ENCODE measurements around the gene TMCC3.

TMCC3 gene

DNA sequence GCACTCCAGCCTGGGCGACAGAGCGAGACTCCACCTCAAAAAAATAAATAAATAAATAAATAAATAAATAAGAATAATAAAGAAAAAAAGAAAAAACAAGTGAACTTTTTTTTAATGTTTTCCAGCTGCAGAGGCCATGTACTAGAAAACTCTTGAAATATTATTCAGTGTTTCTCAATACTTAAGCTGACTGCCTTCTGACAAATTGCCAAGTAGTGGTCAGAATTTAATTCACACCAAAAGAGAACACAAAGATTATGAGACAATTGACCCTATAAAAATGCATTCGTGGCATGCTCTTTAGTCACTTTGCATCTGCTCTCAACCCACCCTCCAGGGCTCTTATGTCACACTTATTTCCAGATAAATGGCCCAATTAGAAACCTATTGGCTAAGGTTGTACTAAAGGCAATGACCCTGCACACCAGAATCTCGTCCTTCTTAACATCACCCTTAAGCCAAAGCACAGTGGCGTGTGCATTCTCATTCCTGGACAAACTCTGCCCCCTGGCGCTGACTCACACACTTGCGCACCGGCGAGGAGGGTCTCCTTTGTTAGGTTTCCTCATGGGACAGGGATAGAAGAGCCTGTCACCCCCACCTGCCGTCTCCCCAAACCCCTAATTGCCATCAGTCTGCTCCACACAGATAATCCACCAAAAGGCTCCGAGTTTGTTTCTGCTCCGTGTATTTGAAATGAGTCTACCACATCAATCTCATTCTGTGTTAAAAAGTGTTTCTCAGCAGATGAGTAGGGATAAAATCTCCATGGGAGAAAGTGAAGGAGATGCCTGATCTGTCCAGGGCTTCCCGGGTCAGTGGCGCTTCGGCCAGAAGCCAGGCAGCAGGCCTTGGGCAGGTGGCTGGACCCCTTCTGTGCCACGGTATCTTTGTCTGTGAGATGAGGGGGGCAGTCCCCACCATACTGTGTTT, 117.6 kb downstream of the TMCC3 start:
- H3K36me3 ChIP-seq (ENCODE audit: control insufficient read depth, insufficient read depth, low read length): no peaks in the 10 kb centered on the region
- TF ChIP-seq, protein P1, sequence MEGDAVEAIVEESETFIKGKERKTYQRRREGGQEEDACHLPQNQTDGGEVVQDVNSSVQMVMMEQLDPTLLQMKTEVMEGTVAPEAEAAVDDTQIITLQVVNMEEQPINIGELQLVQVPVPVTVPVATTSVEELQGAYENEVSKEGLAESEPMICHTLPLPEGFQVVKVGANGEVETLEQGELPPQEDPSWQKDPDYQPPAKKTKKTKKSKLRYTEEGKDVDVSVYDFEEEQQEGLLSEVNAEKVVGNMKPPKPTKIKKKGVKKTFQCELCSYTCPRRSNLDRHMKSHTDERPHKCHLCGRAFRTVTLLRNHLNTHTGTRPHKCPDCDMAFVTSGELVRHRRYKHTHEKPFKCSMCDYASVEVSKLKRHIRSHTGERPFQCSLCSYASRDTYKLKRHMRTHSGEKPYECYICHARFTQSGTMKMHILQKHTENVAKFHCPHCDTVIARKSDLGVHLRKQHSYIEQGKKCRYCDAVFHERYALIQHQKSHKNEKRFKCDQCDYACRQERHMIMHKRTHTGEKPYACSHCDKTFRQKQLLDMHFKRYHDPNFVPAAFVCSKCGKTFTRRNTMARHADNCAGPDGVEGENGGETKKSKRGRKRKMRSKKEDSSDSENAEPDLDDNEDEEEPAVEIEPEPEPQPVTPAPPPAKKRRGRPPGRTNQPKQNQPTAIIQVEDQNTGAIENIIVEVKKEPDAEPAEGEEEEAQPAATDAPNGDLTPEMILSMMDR (IDR thresholded peaks at IDR 0.05; ENCODE audit: insufficient read depth, low read length, poor library complexity, severe bottlenecking): peak; percentile 76
- H3K27me3 ChIP-seq (replicated peaks; ENCODE audit: control insufficient read depth, insufficient read depth, low read length): no peaks in the 10 kb centered on the region
- peak; percentile 55 for DNase-seq (ENCODE audit: extremely low read depth, insufficient read length)
- H3K4me3 ChIP-seq (replicated peaks; ENCODE audit: low read depth, low read length): no peak overlapping the region

DNA sequence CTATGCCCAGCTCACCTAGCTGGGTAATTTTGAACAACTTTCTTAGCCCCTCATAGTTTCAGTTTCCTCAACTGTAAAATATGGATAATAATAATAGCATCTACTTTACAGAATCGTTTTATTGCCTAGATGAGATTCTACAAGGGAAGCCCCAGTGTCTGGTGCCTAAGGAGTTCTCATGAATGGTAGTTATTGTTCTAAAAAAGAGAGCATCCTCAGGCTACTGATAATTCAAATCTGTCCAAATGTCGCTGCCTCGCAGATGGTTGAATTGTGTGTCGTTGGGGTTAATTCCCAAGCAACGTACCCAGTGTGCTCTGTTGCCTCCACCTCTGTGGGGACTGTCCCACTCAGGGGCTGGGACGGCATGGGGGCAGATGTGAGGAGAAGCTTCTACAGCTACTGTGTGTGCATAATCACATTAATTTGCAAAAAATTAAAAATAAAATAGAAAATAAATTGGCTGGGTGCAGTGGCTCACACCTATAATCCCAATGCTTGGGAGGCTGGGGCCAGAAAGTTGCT, 119.1 kb downstream of the TMCC3 start:
- H3K36me3 ChIP-seq (ENCODE audit: control insufficient read depth, insufficient read depth, low read length): no peaks in the 10 kb centered on the region
- TF ChIP-seq, protein P1 (IDR thresholded peaks at IDR 0.05; ENCODE audit: insufficient read depth, low read length, poor library complexity, severe bottlenecking): no peak
- H3K27me3 ChIP-seq (replicated peaks; ENCODE audit: control insufficient read depth, insufficient read depth, low read length): no peaks in the 10 kb centered on the region
- no peak for DNase-seq (ENCODE audit: extremely low read depth, insufficient read length)
- no peak overlapping the region for H3K4me3 ChIP-seq (replicated peaks; ENCODE audit: low read depth, low read length)

DNA sequence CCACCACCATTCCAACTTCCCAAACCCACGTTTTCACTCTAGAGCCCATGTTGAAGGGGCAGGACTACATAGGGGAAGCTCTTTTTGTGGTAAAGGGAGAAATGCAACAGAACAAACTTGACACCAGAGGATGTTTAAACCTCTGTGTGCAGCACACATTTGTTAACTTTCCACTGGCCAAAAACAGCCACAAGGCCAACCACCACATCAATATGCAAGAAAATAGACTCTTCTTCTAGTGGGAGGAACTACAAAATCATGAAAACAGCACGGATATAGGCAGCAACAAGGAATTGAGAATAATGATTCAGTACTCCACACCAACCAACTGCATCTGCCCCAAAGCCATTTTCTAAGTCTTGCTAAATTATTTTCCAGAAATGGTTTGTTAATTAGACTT, 124.4 kb downstream of the TMCC3 start:
- DNase-seq (ENCODE audit: extremely low read depth, insufficient read length): no peak
- TF ChIP-seq, protein P1 (IDR thresholded peaks at IDR 0.05; ENCODE audit: insufficient read depth, low read length, poor library complexity, severe bottlenecking): no peak
- no peaks in the 10 kb centered on the region for H3K36me3 ChIP-seq (ENCODE audit: control insufficient read depth, insufficient read depth, low read length)
- no peak overlapping the region for H3K4me3 ChIP-seq (replicated peaks; ENCODE audit: low read depth, low read length)
- H3K27me3 ChIP-seq (replicated peaks; ENCODE audit: control insufficient read depth, insufficient read depth, low read length): no peaks in the 10 kb centered on the region
